ENCODE measurements around the gene SUSD1.

SUSD1 gene

GRCh38 chr9:112035166-112035826, 139.8 kb downstream of the SUSD1 start:
- peak; percentile 60 for DNase-seq

- DNase-seq: no peak
Measured at GRCh38 chr9:112034216-112034611, 140.9 kb downstream of the SUSD1 start.

GRCh38 chr9:112033237-112034215, 141.6 kb downstream of the SUSD1 start:
- no peak for DNase-seq

GRCh38 chr9:112032743-112033142, 142.4 kb downstream of the SUSD1 start:
- DNase-seq: no peak

- no peak for DNase-seq
Measured at GRCh38 chr9:112032009-112032408, 143.1 kb downstream of the SUSD1 start.

GRCh38 chr9:112031400-112031799, 143.7 kb downstream of the SUSD1 start:
- DNase-seq: no peak

GRCh38 chr9:112029921-112030444, 145.1 kb downstream of the SUSD1 start:
- no peak for DNase-seq

GRCh38 chr9:112028242-112029221, 146.6 kb downstream of the SUSD1 start:
- DNase-seq: no peak

GRCh38 chr9:112025850-112026249, 149.2 kb downstream of the SUSD1 start:
- DNase-seq: no peak

- DNase-seq: no peak
Measured at GRCh38 chr9:112021742-112022141, 153.4 kb downstream of the SUSD1 start.

- no peak for DNase-seq
Measured at GRCh38 chr9:112020680-112021596, 154.2 kb downstream of the SUSD1 start.

- no peak for DNase-seq
Measured at GRCh38 chr9:112017878-112018277, 157.2 kb downstream of the SUSD1 start.

- DNase-seq: no peak
Measured at GRCh38 chr9:112015736-112016135, 159.4 kb downstream of the SUSD1 start.

- DNase-seq: no peak
Measured at GRCh38 chr9:112015149-112015548, 159.9 kb downstream of the SUSD1 start.

- no peak for DNase-seq
Measured at GRCh38 chr9:112013266-112013665, 161.8 kb downstream of the SUSD1 start.

- no peak for DNase-seq
Measured at GRCh38 chr9:112012026-112012902, 162.8 kb downstream of the SUSD1 start.

- DNase-seq: no peak
Measured at GRCh38 chr9:112011051-112011620, 164.0 kb downstream of the SUSD1 start.

- DNase-seq: no peak
Measured at GRCh38 chr9:112010537-112010936, 164.6 kb downstream of the SUSD1 start.

- no peak for DNase-seq
Measured at GRCh38 chr9:112009656-112010055, 165.4 kb downstream of the SUSD1 start.

Data from right forelimb (tissue), 1 donor.